SKM-1 treated with dmso at 0.1 percent for 144 hours (cell line): ENCODE results near the gene ARHGAP22.
"Not testable (repeated sequence)": the region's sequence is repeated elsewhere in the genome, so short reads cannot be mapped to it uniquely, and the experiment has no call there.

ENCODE experiments used
- DNase-seq: peaks from one replicate; lab custom pipeline; 2025; ENCODE audit not compliant: unreplicated experiment; lab: John Stamatoyannopoulos, UW

The ARHGAP22 gene, protein sequence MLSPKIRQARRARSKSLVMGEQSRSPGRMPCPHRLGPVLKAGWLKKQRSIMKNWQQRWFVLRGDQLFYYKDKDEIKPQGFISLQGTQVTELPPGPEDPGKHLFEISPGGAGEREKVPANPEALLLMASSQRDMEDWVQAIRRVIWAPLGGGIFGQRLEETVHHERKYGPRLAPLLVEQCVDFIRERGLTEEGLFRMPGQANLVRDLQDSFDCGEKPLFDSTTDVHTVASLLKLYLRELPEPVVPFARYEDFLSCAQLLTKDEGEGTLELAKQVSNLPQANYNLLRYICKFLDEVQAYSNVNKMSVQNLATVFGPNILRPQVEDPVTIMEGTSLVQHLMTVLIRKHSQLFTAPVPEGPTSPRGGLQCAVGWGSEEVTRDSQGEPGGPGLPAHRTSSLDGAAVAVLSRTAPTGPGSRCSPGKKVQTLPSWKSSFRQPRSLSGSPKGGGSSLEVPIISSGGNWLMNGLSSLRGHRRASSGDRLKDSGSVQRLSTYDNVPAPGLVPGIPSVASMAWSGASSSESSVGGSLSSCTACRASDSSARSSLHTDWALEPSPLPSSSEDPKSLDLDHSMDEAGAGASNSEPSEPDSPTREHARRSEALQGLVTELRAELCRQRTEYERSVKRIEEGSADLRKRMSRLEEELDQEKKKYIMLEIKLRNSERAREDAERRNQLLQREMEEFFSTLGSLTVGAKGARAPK

DNA sequence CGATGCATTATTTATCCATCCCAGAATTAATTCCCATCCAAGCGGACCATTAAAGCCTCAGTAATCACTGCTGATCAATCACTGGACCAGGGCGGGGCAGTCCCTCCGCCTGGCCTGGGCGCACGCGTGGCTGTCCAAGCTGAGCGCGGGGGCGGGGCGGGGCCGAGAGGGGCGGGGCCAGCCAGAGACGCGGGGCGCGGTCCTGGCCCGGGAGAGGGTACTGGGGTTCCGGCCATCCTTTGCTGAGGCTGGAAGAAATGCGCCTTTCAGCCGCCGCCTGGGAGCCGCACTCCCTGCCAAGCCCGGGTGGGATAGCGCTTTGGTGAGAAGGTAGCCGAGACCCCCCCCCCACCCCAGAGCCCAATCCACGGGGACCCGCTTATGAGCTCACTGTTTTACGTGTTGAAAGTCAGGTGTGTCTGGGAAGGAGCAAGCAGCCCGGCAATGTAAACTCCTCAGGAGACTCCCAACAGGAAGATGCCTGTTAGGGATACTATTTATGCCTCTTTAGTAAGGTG, at the start of gene ARHGAP22:
Gene ARHGAP22 (minus strand): TSS at position 83 of the 518 bp plus-strand sequence. CDS start 277 bp downstream, outside the sequence.
- no peak for DNase-seq

DNA sequence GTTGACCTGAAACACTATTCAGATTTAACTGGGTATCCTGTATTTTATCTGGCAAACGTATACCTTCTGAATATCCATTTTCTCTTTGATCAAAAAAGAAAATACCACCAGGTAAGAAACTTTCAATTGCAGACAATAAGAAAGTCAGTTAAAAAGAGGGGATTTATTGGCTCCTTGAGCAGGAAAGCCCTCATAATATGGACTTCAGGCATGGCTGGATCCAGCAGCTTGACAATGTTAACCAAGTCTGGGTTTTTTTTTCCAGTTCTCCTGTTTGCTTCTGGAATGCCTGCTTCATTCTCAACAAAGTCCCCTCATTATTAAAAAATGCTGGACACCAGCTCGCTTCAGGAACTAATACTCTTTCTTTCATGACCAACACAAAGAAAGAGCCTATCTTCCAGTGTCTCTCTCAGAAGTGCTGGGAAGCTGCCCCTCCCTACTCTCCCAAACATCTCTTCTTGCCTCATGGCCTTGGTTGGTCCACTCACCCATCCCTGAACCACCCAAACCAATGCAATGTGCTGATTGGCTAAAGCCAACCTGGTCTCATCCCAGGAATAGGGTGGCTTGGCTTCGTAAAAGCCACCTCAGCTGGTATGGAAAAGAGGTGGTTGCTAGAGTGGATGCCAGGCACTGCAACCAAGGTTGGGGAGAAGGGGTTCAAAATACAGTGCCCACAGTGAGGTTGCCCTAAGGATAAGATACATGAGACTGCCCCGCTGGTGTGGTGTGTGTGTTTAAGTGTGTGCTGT, 49.2 kb upstream of the ARHGAP22 start:
- DNase-seq: no peak

DNA sequence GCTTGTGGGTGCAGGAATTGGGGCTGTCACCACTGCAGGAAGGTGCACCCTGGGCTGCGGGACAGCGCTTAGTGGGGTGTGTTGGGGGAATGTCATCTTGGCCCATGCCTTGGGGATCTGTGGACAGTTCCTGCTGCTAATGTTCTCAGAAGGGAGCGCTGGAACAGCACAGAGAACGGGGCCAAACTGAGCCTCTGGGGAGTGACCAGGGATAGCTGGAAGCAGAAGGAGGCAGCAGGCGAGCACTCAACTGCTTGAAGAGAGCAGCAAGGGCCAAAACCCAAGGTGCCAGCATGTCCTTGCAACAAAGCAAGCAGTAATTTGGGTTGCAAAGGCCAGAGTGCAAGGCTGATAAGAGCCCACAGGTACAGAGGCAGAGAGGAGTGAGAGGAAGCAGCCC, 48.5 kb upstream of the ARHGAP22 start:
- DNase-seq: no peak

DNA sequence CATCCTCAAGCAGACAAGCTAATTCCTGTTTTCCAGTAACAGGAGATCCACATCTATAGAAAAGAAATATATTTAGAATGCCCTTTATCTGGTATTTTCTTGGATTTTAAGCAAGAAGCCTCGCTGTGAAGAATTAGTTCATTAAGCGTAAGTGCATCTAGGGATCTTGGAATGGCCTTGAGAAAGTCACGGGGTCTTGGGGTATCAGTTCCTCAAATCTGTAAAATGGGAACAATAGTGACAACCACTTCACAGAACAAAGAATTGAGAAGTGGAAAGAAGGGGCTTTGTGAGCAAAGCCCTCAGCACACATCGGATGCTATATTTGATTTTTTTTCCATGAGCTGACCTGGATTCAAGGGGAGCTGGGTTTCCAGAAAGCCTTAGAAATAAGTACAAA, 47.5 kb upstream of the ARHGAP22 start:
- DNase-seq: no peak

DNA sequence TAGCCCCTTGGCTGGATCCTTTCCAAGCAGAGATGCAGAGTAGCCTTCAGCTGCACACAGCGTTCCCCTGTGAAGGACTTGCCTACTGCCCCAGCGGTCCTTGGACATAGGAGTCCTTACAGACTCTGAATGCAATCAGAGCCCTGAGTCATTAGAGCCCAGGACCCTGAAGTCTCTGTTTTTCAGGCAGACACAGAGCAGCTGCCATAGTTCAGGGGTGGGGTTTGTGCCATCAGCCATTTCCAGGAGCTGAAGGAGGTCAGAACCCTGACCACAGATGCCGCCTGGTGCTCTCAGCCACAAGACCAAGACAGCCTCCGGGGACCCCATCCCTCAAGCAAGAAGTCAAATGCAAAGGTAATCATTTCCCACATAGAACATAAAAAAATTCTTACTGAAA, 47.0 kb upstream of the ARHGAP22 start:
- no peak for DNase-seq

DNA sequence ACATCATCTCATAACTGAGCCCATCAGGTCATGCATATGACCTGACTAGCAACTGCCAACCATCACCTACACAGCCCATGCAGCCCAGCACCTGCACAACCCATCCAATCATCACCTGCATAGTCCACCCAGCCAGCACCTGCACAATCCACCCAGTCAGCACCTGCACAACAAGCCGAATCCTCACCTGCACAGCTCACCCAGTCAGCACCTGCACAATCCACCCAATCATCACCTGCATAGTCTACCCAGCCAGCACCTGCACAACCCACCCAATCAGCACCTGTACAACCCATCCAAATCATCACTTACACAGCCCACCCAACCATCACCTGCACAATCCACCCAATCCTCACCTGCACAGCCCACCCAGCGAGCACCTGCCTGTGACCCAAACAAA, 46.4 kb upstream of the ARHGAP22 start:
- no peak for DNase-seq

DNA sequence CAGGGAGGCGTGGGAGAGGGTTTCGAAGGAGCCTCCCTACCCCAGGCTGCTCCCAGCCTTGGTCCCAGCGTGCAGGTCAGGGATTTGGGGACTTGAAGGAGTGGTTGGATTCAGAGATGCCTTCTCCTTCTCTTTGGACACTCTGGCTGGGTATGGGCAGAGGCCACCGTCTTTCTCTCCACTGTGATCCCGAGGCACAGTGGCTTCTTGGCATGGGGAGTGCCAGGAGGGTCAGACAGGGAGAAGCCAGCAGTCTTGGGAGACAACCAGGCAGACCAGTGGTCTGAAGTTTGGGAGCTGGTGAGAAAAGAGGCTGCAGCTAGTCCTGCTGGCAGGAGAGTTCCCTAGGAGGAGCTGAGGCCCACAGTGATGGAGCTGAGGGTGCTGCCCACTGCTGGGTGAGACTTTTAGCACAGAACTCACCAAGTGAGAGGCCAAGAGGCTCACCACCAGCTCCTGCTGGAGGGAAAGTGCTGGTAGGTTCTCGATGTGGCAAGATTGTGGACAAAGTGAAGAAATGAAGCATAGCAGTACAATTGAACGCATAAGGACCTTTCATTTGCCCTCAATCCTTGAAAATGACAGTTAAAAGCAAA, 44.6 kb upstream of the ARHGAP22 start:
- DNase-seq: no peak

DNA sequence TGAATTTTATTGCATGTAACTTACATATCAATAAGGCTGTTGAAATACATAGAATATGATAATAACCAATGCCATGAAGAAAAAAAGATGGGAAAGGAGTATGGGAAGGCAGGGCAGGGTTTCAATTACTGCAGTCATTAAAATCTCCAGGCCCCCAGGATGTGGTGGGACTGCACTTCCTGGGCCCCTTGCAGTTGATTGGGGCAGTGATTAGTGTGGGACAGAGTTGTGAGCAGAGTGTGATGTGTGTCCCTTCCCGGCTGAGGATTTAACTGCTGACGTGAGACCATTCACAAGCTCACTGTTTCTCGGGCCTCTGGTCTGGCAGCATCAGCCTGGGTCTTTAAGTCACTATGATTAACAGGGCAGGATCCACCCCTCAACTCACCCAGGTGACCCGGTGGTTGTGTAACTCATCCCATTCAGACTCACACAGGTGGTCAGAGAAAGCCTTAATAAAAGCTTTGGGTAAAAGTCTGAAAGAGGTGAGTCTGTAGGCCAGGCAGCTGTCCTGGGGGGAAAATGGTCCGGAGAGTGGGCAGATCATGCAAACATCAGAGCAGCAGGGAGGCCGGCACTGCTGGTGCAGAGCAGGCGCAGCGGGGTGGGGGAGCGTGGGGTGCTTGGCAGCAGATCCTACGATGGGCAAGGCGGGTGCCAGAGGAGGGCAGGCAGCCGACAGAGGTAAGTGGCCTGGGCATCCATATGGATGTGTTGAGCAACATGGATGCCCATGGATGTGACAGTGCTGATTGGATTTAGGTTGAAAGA, 43.5 kb upstream of the ARHGAP22 start:
- no peak for DNase-seq

DNA sequence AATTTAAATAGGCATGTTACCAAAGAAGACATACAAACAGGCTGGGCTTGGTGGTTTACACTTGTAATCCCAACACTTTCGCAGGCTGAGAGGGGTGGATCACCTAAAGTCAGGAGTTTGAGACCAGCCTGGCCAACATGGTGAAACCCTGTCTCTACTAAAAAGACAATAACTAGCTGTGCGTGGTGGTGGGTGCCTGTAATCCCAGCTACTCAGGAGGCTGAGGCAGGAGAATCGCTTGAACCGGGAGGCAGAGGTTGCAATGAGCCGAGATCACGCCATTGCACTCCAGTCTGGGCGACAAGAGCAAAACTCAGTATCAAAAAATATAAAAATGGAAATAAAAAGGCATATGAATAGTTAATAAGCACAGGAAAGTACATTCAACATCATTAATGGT, 42.2 kb upstream of the ARHGAP22 start:
- not testable (repeated sequence) for DNase-seq

DNA sequence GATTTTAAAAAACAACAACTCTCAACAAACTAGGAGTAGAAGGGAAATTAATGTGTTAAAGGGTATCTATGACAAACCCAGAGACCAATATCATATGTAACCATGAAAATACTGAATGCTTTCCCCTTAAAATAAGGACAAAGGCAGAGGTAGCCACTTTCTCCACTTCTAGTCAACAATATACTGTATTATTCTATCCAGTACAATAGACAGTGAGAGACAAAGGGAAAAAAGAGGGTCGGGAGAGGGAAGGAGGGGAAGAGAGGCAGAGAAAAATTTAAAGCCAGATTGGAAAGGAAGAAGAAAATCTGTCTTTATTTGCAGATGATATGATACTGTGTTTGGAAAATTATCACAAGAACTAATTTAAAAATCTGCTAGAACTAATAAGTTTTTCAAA, 40.7 kb upstream of the ARHGAP22 start:
- DNase-seq: no peak

DNA sequence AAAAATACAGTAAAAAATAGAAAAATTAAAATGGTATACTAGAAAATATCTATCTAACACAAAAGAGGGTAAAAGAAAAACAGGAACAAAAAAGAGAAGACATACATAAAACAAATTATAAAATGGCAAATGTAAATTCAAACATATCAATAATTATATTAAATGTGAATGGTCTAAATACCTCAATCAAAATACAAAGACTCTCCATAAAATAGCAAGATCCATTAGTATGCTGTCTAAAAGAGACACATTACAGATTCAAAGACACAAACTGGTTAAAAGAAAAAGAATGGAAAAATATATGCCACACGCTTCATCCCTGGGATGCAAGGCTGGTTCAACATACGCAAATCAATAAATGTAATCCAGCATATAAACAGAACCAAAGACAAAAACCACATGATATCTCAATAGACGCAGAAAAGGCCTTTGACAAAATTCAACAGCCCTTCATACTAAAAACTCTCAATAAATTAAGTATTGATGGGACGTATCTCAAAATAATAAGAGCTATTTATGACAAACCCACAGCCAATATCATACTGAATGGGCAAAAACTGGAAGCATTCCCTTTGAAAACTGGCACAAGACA, 36.3 kb upstream of the ARHGAP22 start:
- not testable (repeated sequence) for DNase-seq

DNA sequence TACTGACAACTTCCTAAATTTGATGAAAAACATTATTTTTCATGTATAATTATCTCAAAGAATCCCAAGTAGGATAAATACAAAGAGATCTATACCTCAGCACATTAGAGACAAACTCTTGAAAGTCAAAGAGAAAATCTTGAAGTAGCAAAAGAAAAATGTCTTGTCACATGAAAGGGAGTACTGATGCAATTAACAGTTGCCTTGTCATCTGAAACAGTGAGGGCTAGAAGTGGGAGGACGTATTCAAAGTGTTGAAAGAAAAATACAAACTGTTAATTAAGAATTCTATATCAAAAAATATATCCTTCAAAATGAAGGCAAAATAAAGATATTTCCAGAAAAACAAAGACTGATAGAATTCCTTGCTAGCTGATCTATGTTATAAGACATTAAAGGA, 35.5 kb upstream of the ARHGAP22 start:
- DNase-seq: no peak

DNA sequence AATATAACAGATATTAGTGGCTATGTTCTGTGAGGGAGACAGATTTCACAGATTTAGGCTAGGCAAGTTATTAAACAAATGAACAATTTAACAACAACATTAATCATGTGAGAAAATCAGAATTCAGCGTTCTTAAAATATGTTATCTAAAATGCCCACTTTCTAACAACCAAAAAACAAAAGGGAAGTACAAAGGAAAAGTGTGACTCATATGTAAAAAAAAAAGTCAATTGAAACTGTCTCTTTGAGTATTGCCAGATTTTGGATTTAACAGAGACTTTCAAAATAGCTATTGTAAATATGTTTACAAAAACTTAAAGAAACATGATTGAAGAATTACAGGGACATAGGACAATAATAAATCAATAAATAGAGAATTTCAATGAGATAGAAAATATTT, 34.8 kb upstream of the ARHGAP22 start:
- no peak for DNase-seq

DNA sequence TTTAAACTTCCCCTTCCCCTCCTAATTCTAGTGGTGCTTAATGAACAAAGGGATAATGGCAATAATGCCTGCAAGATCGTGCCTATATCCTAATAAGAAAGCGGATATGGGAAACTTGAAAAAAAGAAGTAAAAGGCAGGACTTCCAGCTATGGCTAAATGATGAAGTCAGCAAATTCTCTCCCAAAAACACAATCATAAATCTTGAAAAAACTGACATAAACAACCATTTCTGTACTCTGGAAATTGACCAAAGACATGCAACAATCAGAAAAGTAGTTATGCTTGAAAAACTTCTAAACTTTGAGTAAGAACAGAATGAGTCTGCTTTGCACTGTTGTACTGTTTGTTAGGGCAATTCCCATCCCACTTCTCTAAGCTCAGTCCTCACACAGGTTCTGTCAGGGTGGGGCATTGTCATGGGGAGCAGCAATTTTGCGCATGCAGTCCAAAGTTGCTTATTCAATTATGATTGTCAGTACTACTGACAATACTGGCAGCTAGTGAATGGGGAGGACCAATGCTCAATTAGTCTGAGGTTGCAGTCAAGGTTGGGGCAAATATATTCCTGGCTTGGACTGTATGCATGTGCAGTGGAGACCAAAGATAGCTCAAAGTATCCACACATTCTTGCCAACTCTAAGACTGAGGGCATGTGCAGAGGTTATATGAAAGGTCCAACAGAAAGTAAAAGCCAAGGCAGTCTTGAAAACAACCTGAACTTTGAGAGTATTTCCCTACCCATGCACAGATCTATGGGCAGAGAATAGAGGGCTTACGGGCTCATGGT, 34.1 kb upstream of the ARHGAP22 start:
- DNase-seq: no peak

DNA sequence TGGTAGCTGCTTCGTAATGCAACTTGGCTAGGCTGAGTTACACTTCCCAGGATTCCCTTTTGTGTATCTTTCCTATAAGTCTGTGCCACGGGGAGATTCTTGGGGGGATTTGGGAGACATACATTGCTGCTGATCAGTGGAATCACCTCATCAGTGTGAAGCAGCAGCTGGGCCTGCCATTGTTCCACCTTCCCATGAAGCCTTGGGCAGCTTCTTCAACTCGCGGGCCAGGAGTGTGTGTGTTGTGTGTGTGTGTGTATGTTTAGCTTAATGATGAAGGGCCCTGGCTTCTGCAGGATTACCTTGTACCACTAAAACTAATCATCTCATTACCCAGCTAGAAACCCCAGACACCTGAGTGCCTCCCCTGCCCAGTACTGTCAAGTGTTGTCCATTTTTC, 33.3 kb upstream of the ARHGAP22 start:
- DNase-seq: no peak

DNA sequence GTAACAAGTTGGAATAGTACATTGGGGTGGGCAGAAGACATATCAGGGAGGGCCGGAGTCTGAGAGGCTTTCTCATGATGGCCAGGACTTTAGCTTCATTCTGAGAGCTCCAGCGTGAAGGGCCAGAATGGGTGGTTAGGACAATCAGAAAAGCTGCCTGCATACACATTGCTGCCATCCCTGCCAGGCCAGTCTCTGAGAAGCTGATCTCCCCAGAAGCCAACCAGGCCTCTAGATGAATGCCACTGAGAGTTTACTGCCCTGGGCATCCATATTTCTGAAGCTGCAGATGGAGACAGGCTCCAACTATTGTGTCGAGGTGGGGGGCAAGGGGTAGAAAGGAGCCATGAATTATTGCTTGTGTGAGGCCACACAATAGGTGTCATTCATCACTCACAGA, 32.0 kb upstream of the ARHGAP22 start:
- no peak for DNase-seq

DNA sequence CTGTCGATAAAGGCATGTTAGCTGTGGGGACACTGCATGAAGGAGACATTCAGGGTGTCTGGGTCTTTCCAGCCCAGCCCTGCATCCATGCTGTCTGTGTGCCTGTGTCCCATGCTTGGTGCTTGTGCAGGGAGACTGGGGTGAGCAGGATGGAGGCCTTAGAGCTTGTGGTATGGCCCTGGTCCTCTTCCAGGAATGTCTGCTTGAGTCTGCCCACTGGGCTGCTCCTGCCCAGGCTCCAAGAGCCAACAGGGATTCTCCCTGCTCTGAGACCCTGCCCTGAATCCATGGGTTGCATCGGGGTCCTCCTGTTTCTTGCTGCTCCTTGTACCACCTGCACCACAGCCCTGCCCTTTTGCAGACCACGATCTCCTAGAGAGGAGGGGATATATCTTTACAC, 31.4 kb upstream of the ARHGAP22 start:
- DNase-seq: no peak

DNA sequence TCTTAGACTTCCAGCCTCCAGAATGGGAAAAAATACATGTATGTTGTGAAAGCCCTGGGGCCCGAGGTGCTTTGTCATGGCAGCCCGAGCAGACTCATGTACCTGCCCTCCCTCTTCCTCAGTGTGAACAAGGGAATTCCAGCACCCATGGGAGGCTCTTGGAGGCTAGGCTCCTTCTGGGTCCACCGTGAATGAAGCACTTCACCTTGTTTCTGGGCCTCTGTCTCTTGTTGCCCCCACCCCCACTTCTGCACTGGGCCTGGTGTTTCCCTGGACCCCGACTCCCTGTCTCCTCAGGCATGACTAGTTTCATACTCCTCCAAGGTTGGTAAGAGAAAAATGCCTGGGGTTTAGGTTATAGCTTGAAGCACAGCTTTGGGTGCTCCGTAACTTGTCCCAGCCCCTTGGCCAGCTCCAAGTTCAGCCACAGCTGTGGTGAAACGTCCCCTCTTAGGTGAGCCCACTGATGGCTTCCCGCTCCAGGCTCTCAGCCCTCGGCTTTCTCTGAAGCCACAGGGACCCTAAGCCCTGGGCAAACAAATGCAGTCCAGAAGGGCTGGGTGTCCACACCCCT, 30.2 kb upstream of the ARHGAP22 start:
- DNase-seq: no peak
